ENCODE data around the gene RHOT2.

RHOT2 gene

DNA sequence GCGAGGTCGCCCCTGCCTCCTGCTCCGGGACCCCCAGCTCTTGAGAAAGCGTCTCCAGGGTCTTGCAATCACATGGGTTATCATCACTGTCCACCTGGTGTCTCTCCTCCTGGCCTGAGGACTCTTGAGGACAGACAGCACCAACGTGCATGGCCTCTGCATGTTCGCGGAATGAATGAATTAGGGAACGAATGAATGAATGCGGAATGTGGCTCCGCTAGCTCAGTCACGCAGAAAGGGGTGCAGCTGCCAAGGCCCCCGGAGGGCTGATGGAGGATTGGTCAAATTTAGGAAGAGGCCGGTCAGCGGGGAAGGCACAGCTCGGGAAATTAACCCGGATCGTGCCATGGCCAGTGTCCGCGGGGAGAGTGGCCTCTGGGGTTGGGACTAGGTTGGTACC lies 34.4 kb downstream of the RHOT2 start:
- DNase-seq: no peak

- no peak for DNase-seq
Observed at GRCh38 chr16:703406-703805, 35.5 kb downstream of the RHOT2 start.

DNA sequence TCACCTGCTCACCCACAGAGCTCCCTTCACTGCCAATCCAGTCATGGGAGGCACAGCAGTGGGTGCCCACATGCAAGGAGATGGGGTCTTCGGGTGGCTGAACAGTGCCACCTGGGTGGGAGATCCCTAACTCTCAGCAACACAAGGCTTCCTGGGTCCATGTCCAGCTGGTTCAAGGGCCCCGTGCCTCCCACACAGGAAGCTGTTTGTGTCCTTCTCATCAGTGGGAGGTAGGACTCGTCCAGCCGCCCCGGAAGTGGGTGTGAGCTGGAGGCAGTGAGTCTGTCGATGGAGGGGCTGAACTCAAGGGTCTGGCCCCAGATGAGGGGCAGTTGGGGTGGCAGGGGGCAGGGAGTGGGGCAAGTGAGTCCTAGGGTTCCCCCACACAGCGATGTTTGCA lies 36.1 kb downstream of the RHOT2 start:
- DNase-seq: no peak

DNA sequence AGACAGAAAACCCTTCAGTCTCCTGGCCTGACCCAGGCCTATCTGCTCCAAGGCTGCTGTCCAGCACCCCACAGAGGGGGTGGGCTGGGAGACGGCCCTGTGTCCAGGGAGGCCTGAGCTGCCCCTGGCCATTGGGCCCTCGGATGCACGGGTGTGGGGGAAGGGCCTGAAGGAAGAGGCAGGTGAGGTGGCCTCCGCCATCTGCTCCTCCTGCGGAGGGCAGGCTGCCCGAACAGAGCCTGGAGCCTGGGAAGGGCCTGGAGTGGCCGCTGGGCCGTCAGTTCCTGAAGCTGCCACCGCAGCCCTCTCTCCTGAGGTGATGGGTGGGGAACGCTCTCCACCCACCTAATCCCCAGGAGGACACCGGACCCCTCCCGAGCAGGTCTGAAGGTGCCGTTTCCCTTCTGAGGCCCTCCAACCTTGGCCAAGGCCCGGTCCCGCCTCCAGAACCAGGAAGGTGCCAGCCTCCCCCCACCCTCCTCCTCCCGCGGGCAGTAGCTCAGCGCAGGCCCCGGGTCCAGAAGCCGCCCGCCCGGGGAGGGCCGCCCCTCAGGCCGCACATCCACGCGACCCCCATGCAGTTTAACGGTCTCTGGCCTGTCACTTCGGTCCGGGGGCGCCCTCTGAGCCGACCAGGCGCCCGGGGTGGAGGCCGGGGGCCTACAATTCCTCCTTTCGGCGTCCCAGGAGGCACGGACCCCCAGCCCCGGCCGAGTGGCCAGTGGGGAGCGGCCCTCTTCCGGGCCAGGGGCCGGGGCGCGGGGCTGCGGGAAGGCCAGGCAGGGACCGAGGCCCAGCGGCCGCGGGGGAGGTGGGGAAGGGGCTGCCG lies 36.8 kb downstream of the RHOT2 start:
- no peak for DNase-seq

DNA sequence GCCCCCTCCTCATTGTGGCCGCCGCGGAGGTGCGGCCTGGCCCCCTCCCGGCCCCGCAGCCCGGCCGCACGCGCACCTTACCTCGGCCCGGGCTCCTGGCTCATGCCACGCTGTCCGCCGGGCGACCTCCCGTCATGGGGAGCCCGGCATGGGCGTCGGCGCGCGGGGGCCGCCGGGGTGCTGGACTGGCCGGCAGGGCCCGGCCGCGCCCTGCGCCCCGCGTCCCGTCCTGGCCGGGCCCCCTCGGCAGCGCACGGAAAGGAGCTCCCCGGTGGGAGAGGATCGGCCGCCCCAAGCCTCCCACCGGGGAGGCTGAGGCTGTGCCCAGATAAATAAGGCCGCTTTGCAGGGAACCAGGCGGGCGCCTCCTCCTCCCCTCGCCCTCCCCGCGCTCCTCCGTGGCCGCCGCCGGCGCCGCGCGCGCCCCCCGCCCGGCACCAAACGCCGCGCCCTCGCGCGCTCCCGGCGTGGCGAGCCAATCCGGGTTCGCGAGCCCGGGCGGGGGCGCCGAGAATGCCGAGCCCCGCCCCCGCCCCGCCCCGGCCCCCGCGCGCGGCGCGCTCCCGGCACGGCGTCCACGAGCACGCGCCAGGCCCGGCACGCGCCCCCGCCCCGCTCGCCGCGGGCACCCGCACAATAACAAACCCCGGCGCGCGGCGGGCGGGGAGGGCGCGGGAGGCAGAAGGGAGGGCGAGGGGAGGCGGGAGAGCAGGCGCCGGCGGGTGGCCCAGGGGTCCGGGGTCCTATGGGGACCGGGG lies 37.7 kb downstream of the RHOT2 start, which contains the start of gene FBXL16:
TSS of gene FBXL16 (minus strand) at position 371 of the 758 bp plus-strand sequence. CDS start 8,396 bp downstream, outside the sequence.
- DNase-seq: no peak

- DNase-seq: no peak
Observed at GRCh38 chr16:706189-707061, 38.5 kb downstream of the RHOT2 start.

DNA sequence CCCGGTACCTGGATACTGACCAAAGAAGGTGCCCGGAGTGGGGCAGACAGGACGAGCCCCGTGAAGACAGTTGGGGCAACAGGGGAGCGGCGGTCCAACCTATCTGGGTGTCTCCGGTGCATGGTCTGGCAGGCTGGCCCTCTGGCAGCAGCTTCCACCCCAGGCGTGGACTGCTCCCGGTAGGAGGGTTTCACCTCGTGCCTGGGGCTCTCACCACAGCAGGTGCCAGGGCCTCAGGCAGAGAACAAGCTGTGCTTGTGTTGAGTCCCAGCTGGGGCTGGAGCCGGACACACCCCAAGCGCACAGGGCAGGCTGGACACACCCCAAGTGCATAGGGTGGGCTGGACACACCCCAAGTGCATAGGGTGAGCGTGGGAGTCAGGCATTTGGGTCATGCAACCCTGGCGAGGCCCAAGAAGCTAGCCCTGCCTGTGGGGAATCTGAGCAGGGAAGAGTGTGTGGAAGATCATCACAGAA lies 39.2 kb downstream of the RHOT2 start:
- no peak for DNase-seq

GRCh38 chr16:708019-708418 lies 40.1 kb downstream of the RHOT2 start:
- DNase-seq: no peak

GRCh38 chr16:708959-709358 lies 41.0 kb downstream of the RHOT2 start:
- DNase-seq: no peak

- peak; percentile 66 for DNase-seq
Observed at GRCh38 chr16:709566-710499, 41.9 kb downstream of the RHOT2 start.

- DNase-seq: no peak
Observed at GRCh38 chr16:710500-711075, 42.7 kb downstream of the RHOT2 start.

GRCh38 chr16:711084-711483 lies 43.2 kb downstream of the RHOT2 start:
- DNase-seq: no peak

DNA sequence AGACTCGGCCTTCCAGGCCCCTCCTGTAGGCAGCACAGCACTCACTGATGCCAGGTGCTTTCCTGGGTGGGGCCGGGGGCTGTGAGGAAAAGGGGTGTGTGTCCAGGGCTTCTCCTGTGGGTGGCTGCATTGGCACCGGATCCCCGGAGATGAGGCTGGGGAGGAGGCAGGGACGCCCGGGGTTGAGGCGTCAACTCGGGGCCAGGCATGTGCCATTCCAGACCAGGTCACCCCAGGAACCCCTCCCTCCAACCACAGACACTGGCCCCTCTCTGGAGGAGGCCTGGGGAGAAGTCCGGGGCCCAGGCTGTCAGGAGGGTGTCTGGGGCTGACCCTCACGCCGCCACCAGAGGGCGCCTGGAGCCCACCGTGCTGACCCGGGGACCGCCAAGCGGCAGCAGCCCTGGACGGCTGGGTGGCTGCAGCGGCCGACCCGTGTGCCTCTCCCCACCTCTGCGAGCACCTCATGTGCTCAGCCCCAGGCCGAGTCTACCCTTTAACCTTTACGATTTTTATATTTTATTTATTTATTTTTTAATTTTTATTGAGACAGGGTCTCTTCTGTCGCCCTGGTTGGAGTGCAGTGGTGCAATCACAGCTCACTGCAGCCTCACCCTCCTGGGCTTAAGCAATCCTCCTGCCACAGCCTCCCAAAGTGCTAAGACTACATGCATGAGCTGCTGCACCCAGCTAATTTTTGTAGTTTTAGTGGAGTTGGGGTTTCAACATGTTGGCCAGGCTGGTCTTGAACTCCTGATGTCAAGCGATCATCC lies 43.8 kb downstream of the RHOT2 start:
- peak; percentile 66 for DNase-seq

DNA sequence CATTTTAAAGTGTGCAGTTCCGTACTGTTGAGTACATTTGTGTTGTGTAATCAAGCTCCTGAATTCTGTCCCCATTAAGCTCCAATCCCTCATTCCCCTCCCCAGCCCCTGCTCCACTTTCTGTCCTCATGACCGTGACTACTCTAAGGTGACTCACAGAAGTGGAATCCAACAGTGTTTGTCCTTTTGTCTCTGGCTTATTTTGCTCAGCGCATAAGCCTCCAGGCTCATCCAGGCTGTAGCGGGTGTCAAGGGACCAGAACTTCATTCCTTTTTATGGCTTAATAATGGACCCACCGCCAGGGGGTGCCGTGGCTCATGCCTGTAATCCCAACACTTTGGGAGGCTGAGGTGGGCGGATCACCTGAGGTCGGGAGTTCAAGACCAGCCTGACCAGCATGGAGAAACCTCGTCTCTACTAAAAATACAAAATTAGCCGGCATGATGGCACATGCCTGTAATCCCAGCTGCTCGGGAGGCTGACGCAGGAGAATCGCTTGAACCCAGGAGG lies 44.9 kb downstream of the RHOT2 start:
- peak; percentile 97 for DNase-seq

DNA sequence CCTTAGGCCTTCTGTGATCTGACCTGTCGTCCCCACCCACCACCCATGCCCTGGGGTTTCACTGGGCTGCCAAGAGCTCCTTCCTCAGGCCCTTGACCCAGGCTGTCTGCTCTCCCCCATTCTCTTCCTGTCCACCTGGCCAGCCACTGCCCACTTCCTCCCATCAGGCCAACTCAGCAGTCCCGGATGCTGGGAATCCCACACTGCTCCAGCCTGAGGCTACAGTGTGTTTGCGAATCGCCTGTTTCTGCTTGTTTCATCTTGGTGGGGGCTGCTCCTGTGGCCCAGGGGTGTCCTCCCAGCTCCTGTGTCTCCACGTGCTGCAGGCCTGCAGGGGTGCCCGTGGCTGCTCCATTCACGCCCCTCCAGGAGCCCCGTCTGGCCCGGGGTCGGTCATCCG lies 46.1 kb downstream of the RHOT2 start:
- peak; percentile 54 for DNase-seq

DNA sequence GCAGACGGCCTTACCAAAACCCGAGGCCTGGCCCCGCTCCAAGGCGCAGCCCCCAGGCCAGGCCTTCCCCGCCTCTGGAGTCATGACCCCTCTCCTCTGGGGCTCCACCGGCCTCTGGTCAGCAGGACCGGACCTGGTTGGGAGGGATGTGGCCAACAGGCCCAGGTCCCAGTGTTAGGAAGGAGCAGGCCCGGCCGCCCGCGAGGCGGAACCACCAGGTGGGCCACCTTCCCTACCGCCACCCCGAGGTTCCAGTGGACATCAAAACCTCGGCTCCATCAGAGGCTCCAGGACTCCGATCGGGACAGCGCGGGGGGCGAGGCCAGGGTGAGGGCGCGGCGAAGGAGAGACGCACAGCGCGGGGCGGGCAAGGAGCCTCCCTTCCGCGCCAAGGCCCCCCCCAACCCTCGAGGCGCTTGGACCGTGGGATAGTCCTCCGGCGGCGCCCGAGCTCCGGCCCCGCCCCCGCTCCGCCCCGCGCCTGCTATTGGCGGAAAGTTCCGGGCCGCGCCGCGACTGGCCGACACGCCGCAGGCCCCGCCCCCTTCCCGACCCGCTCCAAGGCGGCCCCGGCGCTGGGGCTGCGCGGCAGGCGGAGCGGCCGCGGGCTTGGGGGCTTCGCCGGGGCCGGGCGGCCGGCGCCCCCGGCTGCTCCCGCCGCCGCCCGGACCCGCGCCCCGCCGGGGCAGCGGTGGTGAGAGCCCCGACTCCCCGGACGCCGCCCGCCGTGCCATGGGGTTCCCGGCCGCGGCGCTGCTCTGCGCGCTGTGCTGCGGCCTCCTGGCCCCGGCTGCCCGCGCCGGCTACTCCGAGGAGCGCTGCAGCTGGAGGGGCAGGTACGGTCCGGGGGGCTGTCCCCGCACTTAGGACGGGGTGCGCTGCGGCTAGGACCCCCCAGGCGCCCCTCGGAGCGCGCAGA lies 46.9 kb downstream of the RHOT2 start, which contains the start of gene METRN:
TSS of gene METRN (plus strand) at position 561 of the 919 bp plus-strand sequence. CDS start at position 733, 172 bp downstream.
- peak; percentile 89 for DNase-seq

- peak; percentile 38 for DNase-seq
Observed at GRCh38 chr16:715477-716199, 47.7 kb downstream of the RHOT2 start.

DNA sequence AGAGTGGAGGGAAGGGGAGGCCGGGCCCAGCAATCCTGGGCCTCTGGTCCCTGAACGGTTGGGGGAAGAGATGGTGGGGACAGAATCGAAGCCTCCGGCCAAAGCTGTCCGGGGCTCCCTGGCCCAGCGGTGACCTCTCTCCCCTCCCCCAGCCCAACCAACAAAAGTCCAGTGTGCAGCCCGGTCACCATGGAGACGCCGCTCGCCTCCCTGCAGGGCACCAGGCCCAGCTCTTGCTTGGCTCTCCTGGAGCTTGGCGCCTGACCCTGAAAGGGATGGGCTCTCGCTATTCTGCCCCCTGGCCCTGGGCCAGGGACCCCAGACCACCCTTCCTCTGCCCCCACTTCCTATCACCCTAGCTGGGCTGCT lies 48.3 kb downstream of the RHOT2 start:
- DNase-seq: peak; percentile 51
